HEK293 (cell line): ENCODE results near the gene ZNF804A.

Source experiments
- TF ChIP-seq, protein P1 (sequence below): fragments of 450-650 bp; formaldehyde crosslinking; IDR thresholded peaks from 2 replicates; pipeline ENCODE4 v1.5.1; 2017; ENCODE audit warnings: missing biosample characterization, missing genetic modification characterization
- TF ChIP-seq, protein P2 (sequence below): fragments of 450-650 bp; formaldehyde crosslinking; IDR thresholded peaks from 2 replicates; pipeline ENCODE4 v1.5.1; 2016; ENCODE audit warnings: missing biosample characterization, missing genetic modification characterization
- TF ChIP-seq, protein P3 (sequence below): fragments of 450-650 bp; formaldehyde crosslinking; IDR thresholded peaks from 2 replicates; pipeline ENCODE4 v1.5.1; 2016; ENCODE audit warnings: missing biosample characterization, missing genetic modification characterization, low read depth
- TF ChIP-seq, protein P4 (sequence below): fragments of 450-650 bp; formaldehyde crosslinking; conservative IDR thresholded peaks from 2 replicates; pipeline ENCODE4 v1.5.1; 2016; ENCODE audit warnings: low read depth, missing biosample characterization, missing genetic modification characterization

DNA sequence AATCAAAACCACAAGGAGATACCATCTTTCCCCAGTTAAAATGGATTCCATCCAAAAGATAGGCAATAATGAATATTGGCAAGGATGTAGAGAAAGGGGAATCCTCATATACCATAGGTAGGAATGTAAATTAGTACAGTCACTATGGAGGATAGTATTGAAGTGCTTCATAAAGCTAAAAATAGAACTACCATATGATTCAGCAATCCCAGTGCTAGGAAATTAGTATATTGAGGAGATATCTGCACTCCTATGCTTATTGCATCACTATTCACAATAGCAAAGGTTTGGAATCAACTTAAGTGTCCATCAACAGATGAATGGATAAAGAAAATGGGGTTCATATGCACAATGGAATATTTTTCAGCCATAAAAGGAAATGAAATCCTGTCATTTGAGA lies 251.2 kb downstream of the ZNF804A start:
- TF ChIP-seq, protein P1, sequence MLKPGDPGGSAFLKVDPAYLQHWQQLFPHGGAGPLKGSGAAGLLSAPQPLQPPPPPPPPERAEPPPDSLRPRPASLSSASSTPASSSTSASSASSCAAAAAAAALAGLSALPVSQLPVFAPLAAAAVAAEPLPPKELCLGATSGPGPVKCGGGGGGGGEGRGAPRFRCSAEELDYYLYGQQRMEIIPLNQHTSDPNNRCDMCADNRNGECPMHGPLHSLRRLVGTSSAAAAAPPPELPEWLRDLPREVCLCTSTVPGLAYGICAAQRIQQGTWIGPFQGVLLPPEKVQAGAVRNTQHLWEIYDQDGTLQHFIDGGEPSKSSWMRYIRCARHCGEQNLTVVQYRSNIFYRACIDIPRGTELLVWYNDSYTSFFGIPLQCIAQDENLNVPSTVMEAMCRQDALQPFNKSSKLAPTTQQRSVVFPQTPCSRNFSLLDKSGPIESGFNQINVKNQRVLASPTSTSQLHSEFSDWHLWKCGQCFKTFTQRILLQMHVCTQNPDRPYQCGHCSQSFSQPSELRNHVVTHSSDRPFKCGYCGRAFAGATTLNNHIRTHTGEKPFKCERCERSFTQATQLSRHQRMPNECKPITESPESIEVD (tag by site-specific recombination): no peak
- TF ChIP-seq, protein P2, sequence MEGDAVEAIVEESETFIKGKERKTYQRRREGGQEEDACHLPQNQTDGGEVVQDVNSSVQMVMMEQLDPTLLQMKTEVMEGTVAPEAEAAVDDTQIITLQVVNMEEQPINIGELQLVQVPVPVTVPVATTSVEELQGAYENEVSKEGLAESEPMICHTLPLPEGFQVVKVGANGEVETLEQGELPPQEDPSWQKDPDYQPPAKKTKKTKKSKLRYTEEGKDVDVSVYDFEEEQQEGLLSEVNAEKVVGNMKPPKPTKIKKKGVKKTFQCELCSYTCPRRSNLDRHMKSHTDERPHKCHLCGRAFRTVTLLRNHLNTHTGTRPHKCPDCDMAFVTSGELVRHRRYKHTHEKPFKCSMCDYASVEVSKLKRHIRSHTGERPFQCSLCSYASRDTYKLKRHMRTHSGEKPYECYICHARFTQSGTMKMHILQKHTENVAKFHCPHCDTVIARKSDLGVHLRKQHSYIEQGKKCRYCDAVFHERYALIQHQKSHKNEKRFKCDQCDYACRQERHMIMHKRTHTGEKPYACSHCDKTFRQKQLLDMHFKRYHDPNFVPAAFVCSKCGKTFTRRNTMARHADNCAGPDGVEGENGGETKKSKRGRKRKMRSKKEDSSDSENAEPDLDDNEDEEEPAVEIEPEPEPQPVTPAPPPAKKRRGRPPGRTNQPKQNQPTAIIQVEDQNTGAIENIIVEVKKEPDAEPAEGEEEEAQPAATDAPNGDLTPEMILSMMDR (tag by site-specific recombination): no peak
- TF ChIP-seq, protein P3, sequence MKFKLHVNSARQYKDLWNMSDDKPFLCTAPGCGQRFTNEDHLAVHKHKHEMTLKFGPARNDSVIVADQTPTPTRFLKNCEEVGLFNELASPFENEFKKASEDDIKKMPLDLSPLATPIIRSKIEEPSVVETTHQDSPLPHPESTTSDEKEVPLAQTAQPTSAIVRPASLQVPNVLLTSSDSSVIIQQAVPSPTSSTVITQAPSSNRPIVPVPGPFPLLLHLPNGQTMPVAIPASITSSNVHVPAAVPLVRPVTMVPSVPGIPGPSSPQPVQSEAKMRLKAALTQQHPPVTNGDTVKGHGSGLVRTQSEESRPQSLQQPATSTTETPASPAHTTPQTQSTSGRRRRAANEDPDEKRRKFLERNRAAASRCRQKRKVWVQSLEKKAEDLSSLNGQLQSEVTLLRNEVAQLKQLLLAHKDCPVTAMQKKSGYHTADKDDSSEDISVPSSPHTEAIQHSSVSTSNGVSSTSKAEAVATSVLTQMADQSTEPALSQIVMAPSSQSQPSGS (tag by site-specific recombination): no peak
- TF ChIP-seq, protein P4, sequence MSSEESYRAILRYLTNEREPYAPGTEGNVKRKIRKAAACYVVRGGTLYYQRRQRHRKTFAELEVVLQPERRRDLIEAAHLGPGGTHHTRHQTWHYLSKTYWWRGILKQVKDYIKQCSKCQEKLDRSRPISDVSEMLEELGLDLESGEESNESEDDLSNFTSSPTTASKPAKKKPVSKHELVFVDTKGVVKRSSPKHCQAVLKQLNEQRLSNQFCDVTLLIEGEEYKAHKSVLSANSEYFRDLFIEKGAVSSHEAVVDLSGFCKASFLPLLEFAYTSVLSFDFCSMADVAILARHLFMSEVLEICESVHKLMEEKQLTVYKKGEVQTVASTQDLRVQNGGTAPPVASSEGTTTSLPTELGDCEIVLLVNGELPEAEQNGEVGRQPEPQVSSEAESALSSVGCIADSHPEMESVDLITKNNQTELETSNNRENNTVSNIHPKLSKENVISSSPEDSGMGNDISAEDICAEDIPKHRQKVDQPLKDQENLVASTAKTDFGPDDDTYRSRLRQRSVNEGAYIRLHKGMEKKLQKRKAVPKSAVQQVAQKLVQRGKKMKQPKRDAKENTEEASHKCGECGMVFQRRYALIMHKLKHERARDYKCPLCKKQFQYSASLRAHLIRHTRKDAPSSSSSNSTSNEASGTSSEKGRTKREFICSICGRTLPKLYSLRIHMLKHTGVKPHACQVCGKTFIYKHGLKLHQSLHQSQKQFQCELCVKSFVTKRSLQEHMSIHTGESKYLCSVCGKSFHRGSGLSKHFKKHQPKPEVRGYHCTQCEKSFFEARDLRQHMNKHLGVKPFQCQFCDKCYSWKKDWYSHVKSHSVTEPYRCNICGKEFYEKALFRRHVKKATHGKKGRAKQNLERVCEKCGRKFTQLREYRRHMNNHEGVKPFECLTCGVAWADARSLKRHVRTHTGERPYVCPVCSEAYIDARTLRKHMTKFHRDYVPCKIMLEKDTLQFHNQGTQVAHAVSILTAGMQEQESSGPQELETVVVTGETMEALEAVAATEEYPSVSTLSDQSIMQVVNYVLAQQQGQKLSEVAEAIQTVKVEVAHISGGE (tag by site-specific recombination): no peak
